Mesenchymal stem cell (in vitro differentiated cells and primary cell): Measurements from ENCODE around the gene KATNB1.

Experiments
- DNase-seq: peaks from one replicate; pipeline ENCODE4 v3.0.0-alpha.2; 2013
- H2AFZ ChIP-seq: one replicate; pipeline ENCODE4 v1.6.1; 2013; ENCODE audit warnings: low read depth, mild to moderate bottlenecking, control low read depth, inconsistent platforms, low read length, moderate library complexity
- H2AK5ac ChIP-seq: 2 replicates; pipeline ENCODE4 v1.6.1; 2013; ENCODE audit warnings: low read length, moderate library complexity, mild to moderate bottlenecking, inconsistent platforms; ENCODE audit not compliant: severe bottlenecking
- H2BK120ac ChIP-seq: one replicate; pipeline ENCODE4 v1.6.1; 2013; ENCODE audit warnings: low read depth, mild to moderate bottlenecking, inconsistent platforms, low read length, moderate library complexity
- H2BK12ac ChIP-seq, 2 experiments: one replicate each; pipeline ENCODE4 v1.6.1; 2013; ENCODE audit warnings: inconsistent platforms in 2 of 2, low read length in 2 of 2, mild to moderate bottlenecking in 2 of 2, moderate library complexity in 2 of 2, control low read depth in 1 of 2
- H2BK15ac ChIP-seq: one replicate; pipeline ENCODE4 v1.6.1; 2013; ENCODE audit warnings: mild to moderate bottlenecking, low read depth, inconsistent platforms; ENCODE audit not compliant: poor library complexity, severe bottlenecking
- H2BK5ac ChIP-seq: 2 replicates; pipeline ENCODE4 v1.6.1; 2013; ENCODE audit warnings: low read depth, mild to moderate bottlenecking, low read length, control low read depth, inconsistent platforms; ENCODE audit not compliant: poor library complexity, severe bottlenecking
- H3K14ac ChIP-seq, 2 experiments: one replicate each; pipeline ENCODE4 v1.6.1; 2013; ENCODE audit warnings: inconsistent platforms in 2 of 2, low read length in 2 of 2, control low read depth in 1 of 2, mild to moderate bottlenecking in 1 of 2, moderate library complexity in 1 of 2
- H3K18ac ChIP-seq, 2 experiments: one replicate each; pipeline ENCODE4 v1.6.1; 2013; ENCODE audit warnings: inconsistent platforms in 2 of 2, low read length in 2 of 2, control low read depth in 1 of 2, low read depth in 1 of 2, mild to moderate bottlenecking in 1 of 2
- H3K23ac ChIP-seq, 2 experiments: one replicate each; pipeline ENCODE4 v1.6.1; 2013; ENCODE audit warnings: inconsistent platforms in 2 of 2, low read length in 2 of 2, mild to moderate bottlenecking in 2 of 2, moderate library complexity in 2 of 2, control low read depth in 1 of 2
- H3K27ac ChIP-seq: 2 replicates; pipeline ENCODE4 v1.5.1; 2013; ENCODE audit warnings: mild to moderate bottlenecking, moderate library complexity, low read length, control low read depth, inconsistent platforms; ENCODE audit not compliant: poor library complexity, severe bottlenecking
- H3K27me3 ChIP-seq, 2 experiments: 2 replicates each; pipeline versions ENCODE4 v1.6.1 to v1.7.0; 2013; ENCODE audit warnings: low read length in 2 of 2, mild to moderate bottlenecking in 2 of 2, moderate library complexity in 2 of 2, control low read depth in 1 of 2, inconsistent platforms in 1 of 2; ENCODE audit not compliant: control insufficient read depth in 1 of 2, insufficient read depth in 1 of 2
- H3K36me3 ChIP-seq, 2 experiments: 2 replicates each; pipeline versions ENCODE4 v1.6.1 to v1.7.0; 2013; ENCODE audit warnings: low read length in 2 of 2, control low read depth in 1 of 2, inconsistent platforms in 1 of 2, low read depth in 1 of 2, mild to moderate bottlenecking in 1 of 2; ENCODE audit not compliant: insufficient read depth in 2 of 2, control insufficient read depth in 1 of 2
- H3K4ac ChIP-seq, 2 experiments: one replicate each; pipeline ENCODE4 v1.6.1; 2013; ENCODE audit warnings: inconsistent platforms in 2 of 2, low read length in 2 of 2, mild to moderate bottlenecking in 2 of 2, moderate library complexity in 2 of 2, control low read depth in 1 of 2, low read depth in 1 of 2
- H3K4me1 ChIP-seq: 2 replicates; pipeline ENCODE4 v1.6.1; 2013; ENCODE audit warnings: low read depth, low read length, control low read depth; ENCODE audit not compliant: control insufficient read depth, insufficient read depth
- H3K4me2 ChIP-seq: 2 replicates; pipeline ENCODE4 v1.6.1; 2013; ENCODE audit warnings: low read length, mild to moderate bottlenecking, inconsistent platforms; ENCODE audit not compliant: poor library complexity, severe bottlenecking
- H3K4me3 ChIP-seq, 2 experiments: 2 replicates each; pipeline versions ENCODE4 v1.5.1 to v1.7.0; 2013; ENCODE audit warnings: low read length in 2 of 2, mild to moderate bottlenecking in 2 of 2, control low read depth in 1 of 2, low read depth in 1 of 2; ENCODE audit not compliant: insufficient read depth in 1 of 2
- H3K79me1 ChIP-seq: replicated peaks from 2 replicates; pipeline ENCODE4 v1.6.1; 2013; ENCODE audit warnings: mild to moderate bottlenecking, control low read depth, low read length, inconsistent platforms; ENCODE audit not compliant: poor library complexity, severe bottlenecking
- H3K9ac ChIP-seq: 2 replicates; pipeline ENCODE4 v1.7.0; 2013; ENCODE audit warnings: mild to moderate bottlenecking, low read length, moderate library complexity
- H3K9me3 ChIP-seq: 2 replicates; pipeline ENCODE4 v1.7.0; 2013; ENCODE audit warnings: mild to moderate bottlenecking, low read length; ENCODE audit not compliant: control insufficient read depth
- H4K8ac ChIP-seq: one replicate; pipeline ENCODE4 v1.6.1; 2013; ENCODE audit warnings: inconsistent platforms, mild to moderate bottlenecking, low read length, moderate library complexity
- H4K91ac ChIP-seq: one replicate; pipeline ENCODE4 v1.6.1; 2013; ENCODE audit warnings: mild to moderate bottlenecking, low read length, inconsistent platforms
- WGBS: methylation state at CpG from one replicate; pipeline ENCODE4 v1.1.7; 2013; ENCODE audit warnings: mixed read lengths; 5-methylcytosine and 5-hydroxymethylcytosine counted together

Gene KATNB1

DNA sequence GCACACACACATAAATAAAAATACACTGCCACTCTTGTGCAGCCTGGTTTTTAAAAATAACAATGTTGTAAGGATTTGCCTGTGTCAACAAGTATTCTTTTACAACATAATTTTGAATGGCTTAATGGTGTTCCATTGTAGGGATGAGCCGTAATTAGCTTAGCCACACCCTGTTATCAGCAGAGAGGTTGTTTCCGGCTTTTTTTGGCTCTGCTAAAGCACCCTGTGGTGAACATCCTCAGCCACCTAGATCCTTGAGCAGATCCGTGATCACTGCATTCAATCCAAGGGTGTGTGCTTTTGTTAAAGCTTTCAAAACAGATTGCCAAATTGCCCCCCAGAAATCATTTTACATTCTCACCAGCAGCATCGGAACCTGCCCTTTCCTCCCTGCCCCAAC, 7.0 kb downstream of the KATNB1 start:
- no peak overlapping the region for H3K27ac ChIP-seq
- no peak overlapping the region for H2BK5ac ChIP-seq
- H3K79me1 ChIP-seq: peaks cover 26% of the 10 kb centered on the region
- H3K4ac ChIP-seq: no peak overlapping the region
- H2BK12ac ChIP-seq: no peak overlapping the region
- no peaks in the 10 kb centered on the region for H3K27me3 ChIP-seq
- DNase-seq: no peak
- H3K9ac ChIP-seq: no peak overlapping the region
- no peaks in the 10 kb centered on the region for H3K9me3 ChIP-seq
- peaks cover 36 to 49% of the 10 kb centered on the region in 2 experiments for H3K36me3 ChIP-seq
- 87% methylated on average over 3 of the region's 4 CpGs for WGBS
- no peak overlapping the region for H3K23ac ChIP-seq
- no peak overlapping the region for H2AFZ ChIP-seq
- H3K4me2 ChIP-seq: no peak overlapping the region
- no peak overlapping the region for H4K8ac ChIP-seq
- no peak overlapping the region for H2BK120ac ChIP-seq
- no peak overlapping the region for H3K4me3 ChIP-seq
- H2AK5ac ChIP-seq: no peak overlapping the region
- H2BK15ac ChIP-seq: no peak overlapping the region
- no peak overlapping the region for H3K18ac ChIP-seq
- no peak overlapping the region for H3K14ac ChIP-seq
- no peak overlapping the region for H4K91ac ChIP-seq
- no peaks in the 10 kb centered on the region for H3K4me1 ChIP-seq

GRCh38 chr16:57743458-57743857, 7.9 kb downstream of the KATNB1 start:
- H3K23ac ChIP-seq: no peak overlapping the region
- no peak overlapping the region for H3K18ac ChIP-seq
- no peaks in the 10 kb centered on the region for H3K27me3 ChIP-seq
- no peak overlapping the region for H3K27ac ChIP-seq
- no peak overlapping the region for H3K9ac ChIP-seq
- no peak overlapping the region for H2BK5ac ChIP-seq
- no peak overlapping the region for H3K4me2 ChIP-seq
- no peak overlapping the region for H4K91ac ChIP-seq
- H3K79me1 ChIP-seq: peaks cover 24% of the 10 kb centered on the region
- DNase-seq: no peak
- WGBS: 85% methylated on average over 7 of the region's 10 CpGs
- no peak overlapping the region for H2BK120ac ChIP-seq
- no peaks in the 10 kb centered on the region for H3K4me1 ChIP-seq
- H3K4ac ChIP-seq: no peak overlapping the region
- H2AFZ ChIP-seq: no peak overlapping the region
- no peak overlapping the region for H4K8ac ChIP-seq
- H3K9me3 ChIP-seq: no peaks in the 10 kb centered on the region
- H3K14ac ChIP-seq: no peak overlapping the region
- H2BK12ac ChIP-seq: no peak overlapping the region
- no peak overlapping the region for H2BK15ac ChIP-seq
- no peak overlapping the region for H2AK5ac ChIP-seq
- peaks cover 31 to 56% of the 10 kb centered on the region in 2 experiments for H3K36me3 ChIP-seq
- H3K4me3 ChIP-seq: no peak overlapping the region

- no peak overlapping the region for H2AFZ ChIP-seq
- WGBS: 93% methylated on average over 22 of the region's 23 CpGs
- no peak overlapping the region for H4K8ac ChIP-seq
- no peak overlapping the region for H3K4me3 ChIP-seq
- no peak overlapping the region for H3K9ac ChIP-seq
- no peak overlapping the region for H3K4ac ChIP-seq
- H2BK120ac ChIP-seq: no peak overlapping the region
- H3K27ac ChIP-seq: no peak overlapping the region
- H2BK12ac ChIP-seq: no peak overlapping the region
- no peaks in the 10 kb centered on the region for H3K27me3 ChIP-seq
- H2BK5ac ChIP-seq: no peak overlapping the region
- no peak overlapping the region for H2BK15ac ChIP-seq
- no peak overlapping the region for H3K4me2 ChIP-seq
- H3K79me1 ChIP-seq: peaks cover 19% of the 10 kb centered on the region
- H3K4me1 ChIP-seq: no peaks in the 10 kb centered on the region
- H3K36me3 ChIP-seq: peaks cover 27 to 57% of the 10 kb centered on the region in 2 experiments
- no peak overlapping the region for H3K23ac ChIP-seq
- no peak overlapping the region for H3K18ac ChIP-seq
- H3K14ac ChIP-seq: no peak overlapping the region
- no peak overlapping the region for H2AK5ac ChIP-seq
- H3K9me3 ChIP-seq: no peaks in the 10 kb centered on the region
- H4K91ac ChIP-seq: no peak overlapping the region
- DNase-seq: no peak
Measured at GRCh38 chr16:57743886-57744641, 8.5 kb downstream of the KATNB1 start.

DNA sequence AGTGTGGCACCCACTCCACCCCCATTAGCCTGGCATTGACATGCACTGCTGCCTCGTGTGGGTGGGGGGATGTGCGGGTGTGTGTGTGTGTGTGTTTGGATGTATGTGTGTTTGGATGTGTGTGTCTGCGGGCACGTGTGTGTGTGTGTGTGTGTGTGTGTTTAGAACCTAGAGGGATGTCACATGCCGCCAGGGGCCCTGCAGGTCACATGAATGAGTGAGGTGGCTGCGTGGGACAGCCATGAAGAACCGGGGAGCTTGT, 9.0 kb downstream of the KATNB1 start:
- Histone ChIP-seq H3K18ac (no peak overlapping the region), H3K9ac (no peak overlapping the region), H3K4me1 (no peaks in the 10 kb centered on the region), H2BK5ac (no peak overlapping the region), H4K8ac (no peak overlapping the region), H3K79me1 (peaks cover 14% of the 10 kb centered on the region), H3K14ac (no peak overlapping the region), H2AK5ac (no peak overlapping the region), H3K9me3 (no peaks in the 10 kb centered on the region), H2BK120ac (no peak overlapping the region), H3K27ac (no peak overlapping the region), H2BK15ac (no peak overlapping the region), H3K36me3 (peaks cover 26 to 55% of the 10 kb centered on the region in 2 experiments), H3K4me2 (no peak overlapping the region), H2BK12ac (no peak overlapping the region), H2AFZ (no peak overlapping the region), H3K23ac (no peak overlapping the region), H4K91ac (no peak overlapping the region), H3K4ac (no peak overlapping the region), H3K27me3 (no peaks in the 10 kb centered on the region), H3K4me3 (no peak overlapping the region)
- DNase-seq: no peak
- WGBS: 91% methylated on average over 5 of the region's 7 CpGs
